G401 (cell line): ENCODE data around the gene ALDH3B1. TPM values are rescaled to one million over a fixed set of nuclear protein-coding genes. Genes with fewer than 3 reads are reported as not detected.

Experiments used
- DNase-seq: peaks from one replicate; pipeline ENCODE4 v3.0.0-alpha.2; 2015; ENCODE audit warnings: low spot score
- in situ Hi-C: cut with HindIII; loops from 2 replicates; pipeline ENCODE4 v1.10.0; 2016; ENCODE audit warnings: low sequenced_read_pairs, mixed read lengths
- total RNA-seq: library from RNA; depleted of rRNA; stranded (reverse); fragments of >200 nt; shearing (Covaris generic); gene quantifications from 2 replicates; pipeline ENCODE4 v1.2.3, GENCODE V29; 2014

ALDH3B1 gene
- total RNA-seq, 1 experiment from 2014 or later = 2.1 TPM

DNA sequence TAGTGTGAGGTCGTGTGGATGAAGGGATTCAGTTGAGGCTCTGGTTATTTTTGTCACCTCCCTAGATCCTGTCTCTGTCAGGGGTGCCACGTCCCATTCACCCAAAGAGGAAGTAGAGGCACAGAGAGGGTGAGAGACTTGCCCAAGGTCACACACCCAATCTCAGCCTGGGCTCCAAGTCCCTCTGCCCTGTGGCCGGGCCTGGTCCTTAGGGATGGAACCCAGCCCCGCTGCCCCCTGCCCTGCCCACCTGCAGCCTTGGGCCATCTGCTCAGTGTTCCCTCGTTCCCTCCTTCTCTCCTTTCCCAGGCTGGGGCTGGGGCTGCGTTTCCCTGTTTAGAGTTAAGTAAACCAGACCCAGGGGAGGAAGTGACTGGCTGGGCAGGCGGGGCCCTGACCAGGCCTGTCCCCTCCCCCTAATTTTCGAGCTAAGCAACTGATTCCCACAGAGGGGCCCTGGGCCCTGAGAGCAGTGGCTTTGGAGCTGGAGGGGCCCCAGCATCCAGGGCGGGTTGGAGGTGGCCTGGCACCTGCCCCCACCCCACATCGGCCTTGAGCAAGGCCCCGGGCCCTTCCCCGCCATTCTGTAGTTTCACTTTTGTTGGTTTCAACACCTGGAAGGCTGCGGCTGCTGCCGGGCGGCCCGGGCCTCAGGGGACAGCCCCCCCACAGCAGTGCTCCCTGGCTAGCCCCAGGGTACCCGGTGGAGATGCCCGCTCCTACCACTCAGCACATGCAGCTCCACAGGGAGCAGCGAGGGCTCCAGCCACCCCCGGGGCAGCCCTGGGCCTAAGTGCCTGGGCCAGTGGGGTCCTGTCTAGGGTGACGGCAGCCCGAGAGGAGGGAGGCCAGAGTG is 30.2 kb downstream of the ALDH3B1 start:
- in situ Hi-C loops = no loop called here
- DNase-seq = peak; percentile 27

DNA sequence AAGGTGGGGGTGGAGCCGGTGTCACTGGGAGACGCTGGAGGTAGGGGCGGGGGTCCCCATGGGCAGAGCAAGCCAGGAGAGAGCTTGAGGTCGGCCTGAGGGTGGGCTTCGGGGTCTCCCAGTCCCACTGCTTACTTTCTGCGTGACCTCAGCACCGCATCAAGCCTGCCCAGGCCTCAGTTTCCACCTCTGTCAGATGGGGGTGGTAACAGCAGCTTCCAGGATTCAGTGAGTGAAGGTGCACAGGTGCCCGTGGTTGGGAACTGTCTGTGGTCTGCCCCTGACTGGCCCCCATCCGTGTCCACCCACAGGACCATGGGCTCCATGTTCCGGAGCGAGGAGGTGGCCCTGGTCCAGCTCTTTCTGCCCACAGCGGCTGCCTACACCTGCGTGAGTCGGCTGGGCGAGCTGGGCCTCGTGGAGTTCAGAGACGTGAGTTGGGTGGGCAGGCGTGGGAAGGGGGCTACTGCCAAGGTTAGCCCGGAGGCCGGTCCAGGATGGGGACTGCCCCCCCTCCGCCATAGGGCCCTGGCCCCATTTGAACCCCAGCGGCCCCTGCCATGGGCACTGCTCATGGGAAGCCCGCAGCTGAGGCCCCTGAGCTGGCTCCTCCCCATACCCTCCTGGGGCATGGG is 30.9 kb downstream of the ALDH3B1 start:
- in situ Hi-C loops = no loop called here
- DNase-seq = no peak

- no peak for DNase-seq
- in situ Hi-C loops = no loop called here
These were observed 31.6 kb downstream of the ALDH3B1 start for GRCh38 chr11:68041617-68042218.

- no peak for DNase-seq
- in situ Hi-C loops = no loop called here
These were observed 32.3 kb downstream of the ALDH3B1 start for GRCh38 chr11:68042219-68043028.

GRCh38 chr11:68043029-68043348 is 32.9 kb downstream of the ALDH3B1 start:
- in situ Hi-C loops = no loop called here
- no peak for DNase-seq

DNA sequence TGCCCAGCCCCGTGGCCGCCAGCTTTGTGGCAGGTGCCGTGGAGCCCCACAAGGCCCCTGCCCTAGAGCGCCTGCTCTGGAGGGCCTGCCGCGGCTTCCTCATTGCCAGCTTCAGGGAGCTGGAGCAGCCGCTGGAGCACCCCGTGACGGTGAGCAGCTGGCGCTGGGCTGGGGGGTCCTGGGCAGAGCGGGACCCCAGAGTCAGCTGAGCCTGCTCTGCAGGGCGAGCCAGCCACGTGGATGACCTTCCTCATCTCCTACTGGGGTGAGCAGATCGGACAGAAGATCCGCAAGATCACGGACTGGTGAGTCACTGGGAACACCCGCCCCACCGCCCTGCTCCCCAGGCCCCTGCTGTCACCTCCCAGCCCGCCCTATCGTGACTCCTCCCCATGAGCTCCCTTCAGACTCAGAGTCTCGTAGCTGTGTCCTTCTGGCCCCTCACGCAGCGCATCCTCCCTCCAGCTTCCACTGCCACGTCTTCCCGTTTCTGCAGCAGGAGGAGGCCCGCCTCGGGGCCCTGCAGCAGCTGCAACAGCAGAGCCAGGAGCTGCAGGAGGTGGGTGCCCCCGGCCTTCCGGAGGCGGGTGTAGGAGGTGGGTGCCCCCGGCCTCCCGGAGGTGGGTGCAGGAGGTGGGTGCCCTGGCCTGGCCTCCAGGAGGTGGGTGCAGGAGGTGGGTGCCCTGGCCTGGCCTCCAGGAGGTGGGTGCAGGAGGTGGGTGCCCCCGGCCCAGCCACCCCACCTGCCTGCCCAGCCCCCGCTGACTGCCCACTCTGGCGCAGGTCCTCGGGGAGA is 33.4 kb downstream of the ALDH3B1 start:
- no peak for DNase-seq
- in situ Hi-C loops = no loop called here

GRCh38 chr11:68044145-68044813 is 34.2 kb downstream of the ALDH3B1 start:
- no peak for DNase-seq
- in situ Hi-C loops = no loop called here

DNA sequence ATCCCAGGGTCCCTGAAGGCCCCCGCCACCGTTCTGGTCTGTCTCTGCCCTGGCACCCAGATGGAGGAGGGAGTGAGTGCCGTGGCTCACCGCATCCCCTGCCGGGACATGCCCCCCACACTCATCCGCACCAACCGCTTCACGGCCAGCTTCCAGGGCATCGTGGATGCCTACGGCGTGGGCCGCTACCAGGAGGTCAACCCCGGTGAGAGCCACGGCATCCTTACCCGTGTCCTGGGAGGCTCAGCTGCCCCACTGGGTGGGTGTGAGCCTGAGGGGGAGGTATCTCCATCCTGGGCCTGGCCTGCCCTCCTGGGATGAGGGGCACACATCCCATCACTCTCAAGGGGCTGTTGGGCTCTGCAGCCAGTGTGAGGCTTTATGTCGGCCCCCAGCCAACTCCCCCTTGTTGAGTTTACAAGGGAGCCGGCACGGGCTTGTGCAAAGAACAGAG is 34.8 kb downstream of the ALDH3B1 start:
- in situ Hi-C loops = no loop called here
- no peak for DNase-seq

DNA sequence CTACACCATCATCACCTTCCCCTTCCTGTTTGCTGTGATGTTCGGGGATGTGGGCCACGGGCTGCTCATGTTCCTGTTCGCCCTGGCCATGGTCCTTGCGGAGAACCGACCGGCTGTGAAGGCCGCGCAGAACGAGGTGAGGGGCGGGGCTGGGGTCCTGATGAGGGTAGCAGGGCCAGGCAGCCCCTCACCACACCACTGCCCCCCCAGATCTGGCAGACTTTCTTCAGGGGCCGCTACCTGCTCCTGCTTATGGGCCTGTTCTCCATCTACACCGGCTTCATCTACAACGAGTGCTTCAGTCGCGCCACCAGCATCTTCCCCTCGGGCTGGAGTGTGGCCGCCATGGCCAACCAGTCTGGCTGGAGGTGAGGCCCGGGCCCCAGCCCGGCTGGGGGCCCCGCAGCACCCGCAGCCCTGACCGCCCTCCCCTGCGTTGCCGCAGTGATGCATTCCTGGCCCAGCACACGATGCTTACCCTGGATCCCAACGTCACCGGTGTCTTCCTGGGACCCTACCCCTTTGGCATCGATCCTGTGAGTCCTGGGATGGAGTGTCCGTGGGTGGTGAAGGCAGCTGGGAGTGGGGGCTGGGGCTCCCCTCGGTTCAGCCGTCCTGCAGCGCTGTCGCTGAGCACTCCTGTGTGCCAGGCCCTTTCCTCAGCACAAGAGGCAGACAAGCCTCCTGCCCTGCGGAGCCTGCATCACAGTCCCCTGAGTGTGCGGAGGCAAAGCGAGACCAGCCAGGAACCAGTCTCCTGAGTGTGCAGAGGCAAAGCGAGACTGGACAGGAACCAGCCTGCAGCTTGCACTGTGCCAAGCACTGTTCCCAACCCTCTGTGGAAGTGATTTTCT is 37.5 kb downstream of the ALDH3B1 start:
- in situ Hi-C loops = no loop called here
- no peak for DNase-seq

DNA sequence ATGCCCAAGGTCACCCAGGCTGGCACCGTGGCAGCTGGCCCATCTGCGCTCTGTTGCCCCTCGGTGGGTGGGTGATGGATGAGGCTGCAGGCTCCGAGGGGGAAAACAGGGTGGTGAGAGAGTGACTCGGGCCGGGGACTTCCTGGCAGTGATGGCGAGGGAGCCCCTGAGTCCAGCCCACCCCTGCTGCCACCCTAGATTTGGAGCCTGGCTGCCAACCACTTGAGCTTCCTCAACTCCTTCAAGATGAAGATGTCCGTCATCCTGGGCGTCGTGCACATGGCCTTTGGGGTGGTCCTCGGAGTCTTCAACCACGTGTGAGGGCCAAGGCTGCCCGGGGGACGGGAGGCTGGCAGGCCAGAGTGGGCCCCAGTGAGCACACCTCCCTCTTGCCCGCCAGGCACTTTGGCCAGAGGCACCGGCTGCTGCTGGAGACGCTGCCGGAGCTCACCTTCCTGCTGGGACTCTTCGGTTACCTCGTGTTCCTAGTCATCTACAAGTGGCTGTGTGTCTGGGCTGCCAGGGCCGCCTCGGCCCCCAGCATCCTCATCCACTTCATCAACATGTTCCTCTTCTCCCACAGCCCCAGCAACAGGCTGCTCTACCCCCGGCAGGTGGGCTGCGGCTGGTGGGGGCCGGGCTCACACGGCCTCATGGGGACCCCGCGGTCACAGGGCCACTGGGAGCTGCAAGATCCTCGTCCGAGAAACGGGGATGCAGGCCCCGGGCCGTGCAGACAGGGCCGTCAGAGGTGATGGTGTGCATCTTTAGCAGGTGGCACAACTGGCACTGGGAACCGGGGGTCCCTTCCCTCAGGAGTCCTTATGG is 38.8 kb downstream of the ALDH3B1 start:
- in situ Hi-C loops = no loop called here
- no peak for DNase-seq

GRCh38 chr11:68049509-68050370 is 39.6 kb downstream of the ALDH3B1 start:
- no peak for DNase-seq
- in situ Hi-C loops = no loop called here

DNA sequence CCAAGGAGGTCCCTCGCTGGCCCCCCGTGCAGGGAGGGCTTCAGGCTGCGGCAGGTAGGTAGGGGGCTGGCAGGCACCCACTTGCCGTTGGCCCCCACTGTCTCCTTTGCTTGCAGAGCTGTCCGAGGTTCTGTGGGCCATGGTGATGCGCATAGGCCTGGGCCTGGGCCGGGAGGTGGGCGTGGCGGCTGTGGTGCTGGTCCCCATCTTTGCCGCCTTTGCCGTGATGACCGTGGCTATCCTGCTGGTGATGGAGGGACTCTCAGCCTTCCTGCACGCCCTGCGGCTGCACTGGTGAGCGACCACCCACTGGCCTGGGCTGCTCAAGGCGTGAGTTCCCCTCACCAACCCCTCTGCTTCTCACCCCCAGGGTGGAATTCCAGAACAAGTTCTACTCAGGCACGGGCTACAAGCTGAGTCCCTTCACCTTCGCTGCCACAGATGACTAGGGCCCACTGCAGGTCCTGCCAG is 40.3 kb downstream of the ALDH3B1 start:
- no peak for DNase-seq
- in situ Hi-C loops = no loop called here

- in situ Hi-C loops = no loop called here
- DNase-seq = no peak
These were observed 41.3 kb downstream of the ALDH3B1 start for GRCh38 chr11:68051191-68052136.

- no peak for DNase-seq
- in situ Hi-C loops = no loop called here
These were observed 42.2 kb downstream of the ALDH3B1 start for GRCh38 chr11:68052137-68052873.
